C4-2B (cell line): ENCODE data around the gene TRPM7.
"Not testable (repeated sequence)": the region's sequence is repeated elsewhere in the genome, so short reads cannot be mapped to it uniquely, and the experiment has no call there.

Source experiments
- CTCF ChIP-seq: fragments of 450-650 bp; conservative IDR thresholded peaks from 2 replicates; pipeline ENCODE4 v1.5.1; 2017; ENCODE audit warnings: mild to moderate bottlenecking
- ZFX ChIP-seq: fragments of 450-650 bp; IDR thresholded peaks from 2 replicates; pipeline ENCODE4 v1.6.1; 2017

- not testable (repeated sequence) for TF ChIP-seq CTCF, ZFX
Measured at GRCh38 chr15:50602028-50602427, 84.6 kb downstream of the TRPM7 start.
